ENCODE data around the gene KRT1. TPM values are rescaled to one million over a fixed set of nuclear protein-coding genes. Genes with fewer than 3 reads are reported as not detected.

KRT1 gene
- total RNA-seq, 1 donor from 2014 or later: not detected

DNA sequence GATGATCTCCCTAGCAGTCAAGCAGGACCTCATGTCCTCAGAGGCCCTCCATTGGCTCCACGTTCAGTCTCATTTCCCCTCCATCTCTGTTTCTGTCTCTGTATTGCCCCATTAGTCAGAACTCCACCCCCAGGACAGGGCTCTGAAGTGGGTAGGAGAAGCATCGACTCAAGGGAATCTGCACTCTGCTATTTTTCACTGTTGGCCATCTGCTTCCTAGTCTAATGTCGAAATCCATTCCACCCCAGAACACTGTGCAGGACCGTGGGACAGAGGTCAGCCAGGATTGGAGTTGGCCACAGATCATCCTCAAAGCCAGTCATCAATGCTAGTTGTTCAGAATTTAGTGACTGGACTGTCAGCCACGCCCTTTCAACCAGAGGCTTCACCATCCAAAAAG, 13.1 kb upstream of the KRT1 start:
- no peaks in the 10 kb centered on the region for H3K9me3 Mint-ChIP-seq
- TF ChIP-seq, protein P1, sequence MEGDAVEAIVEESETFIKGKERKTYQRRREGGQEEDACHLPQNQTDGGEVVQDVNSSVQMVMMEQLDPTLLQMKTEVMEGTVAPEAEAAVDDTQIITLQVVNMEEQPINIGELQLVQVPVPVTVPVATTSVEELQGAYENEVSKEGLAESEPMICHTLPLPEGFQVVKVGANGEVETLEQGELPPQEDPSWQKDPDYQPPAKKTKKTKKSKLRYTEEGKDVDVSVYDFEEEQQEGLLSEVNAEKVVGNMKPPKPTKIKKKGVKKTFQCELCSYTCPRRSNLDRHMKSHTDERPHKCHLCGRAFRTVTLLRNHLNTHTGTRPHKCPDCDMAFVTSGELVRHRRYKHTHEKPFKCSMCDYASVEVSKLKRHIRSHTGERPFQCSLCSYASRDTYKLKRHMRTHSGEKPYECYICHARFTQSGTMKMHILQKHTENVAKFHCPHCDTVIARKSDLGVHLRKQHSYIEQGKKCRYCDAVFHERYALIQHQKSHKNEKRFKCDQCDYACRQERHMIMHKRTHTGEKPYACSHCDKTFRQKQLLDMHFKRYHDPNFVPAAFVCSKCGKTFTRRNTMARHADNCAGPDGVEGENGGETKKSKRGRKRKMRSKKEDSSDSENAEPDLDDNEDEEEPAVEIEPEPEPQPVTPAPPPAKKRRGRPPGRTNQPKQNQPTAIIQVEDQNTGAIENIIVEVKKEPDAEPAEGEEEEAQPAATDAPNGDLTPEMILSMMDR (conservative IDR thresholded peaks at IDR 0.05): no peak
- peaks cover 69% of the 10 kb centered on the region for H3K27me3 Mint-ChIP-seq (ENCODE audit: low read depth)
- H3K27ac Mint-ChIP-seq (ENCODE audit: unreplicated experiment): no peak overlapping the region
- peaks cover 13% of the 10 kb centered on the region for H3K4me1 Mint-ChIP-seq
- no peak overlapping the region for H3K4me3 Mint-ChIP-seq
- H3K36me3 Mint-ChIP-seq (ENCODE audit: low read depth): no peaks in the 10 kb centered on the region
- DNase-seq (ENCODE audit: low read depth, low spot score): no peak

DNA sequence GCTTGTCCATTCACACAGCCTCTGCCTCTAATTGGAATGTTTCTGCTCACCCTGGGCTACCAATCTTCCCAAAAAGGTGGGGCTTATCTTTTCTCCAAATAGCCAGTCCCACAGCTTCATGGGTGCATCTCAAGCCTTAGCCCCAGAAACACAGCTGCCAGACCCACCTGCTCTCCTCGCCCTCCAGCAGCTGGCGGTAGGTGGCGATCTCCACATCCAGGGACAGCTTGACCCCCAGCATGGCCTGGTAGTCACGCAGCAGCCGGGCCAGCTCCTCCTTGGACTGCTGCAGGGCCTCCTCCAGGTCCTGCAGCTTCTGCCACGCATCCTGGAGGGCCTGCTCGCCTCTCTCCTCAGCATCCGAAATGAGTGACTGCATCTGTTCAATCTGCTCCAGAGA, 12.0 kb upstream of the KRT1 start:
- Mint-ChIP-seq H3K27me3 (ENCODE audit: low read depth) (peaks cover 73% of the 10 kb centered on the region), H3K4me3 (no peak overlapping the region), H3K4me1 (peaks cover 13% of the 10 kb centered on the region), H3K36me3 (ENCODE audit: low read depth) (no peaks in the 10 kb centered on the region), H3K27ac (ENCODE audit: unreplicated experiment) (no peak overlapping the region), H3K9me3 (no peaks in the 10 kb centered on the region)
- no peak for DNase-seq (ENCODE audit: low read depth, low spot score)
- TF ChIP-seq, protein P1 (conservative IDR thresholded peaks at IDR 0.05): no peak

DNA sequence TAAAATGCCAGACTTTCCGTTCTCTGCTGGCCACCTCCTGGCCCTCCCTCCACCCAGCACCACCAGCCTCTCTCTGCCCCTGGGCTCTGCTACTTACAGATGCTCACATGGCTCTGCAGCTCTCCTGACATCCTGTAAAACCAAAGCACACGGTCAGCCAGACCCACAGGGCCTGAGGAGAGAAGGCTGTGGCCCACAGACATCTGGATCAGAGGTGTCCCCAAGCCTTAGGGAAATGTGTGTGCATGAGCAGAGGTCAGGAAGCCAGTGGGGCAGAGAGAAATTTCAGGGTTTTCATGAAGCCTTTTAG, 11.6 kb upstream of the KRT1 start:
- peaks cover 13% of the 10 kb centered on the region for H3K4me1 Mint-ChIP-seq
- H3K27me3 Mint-ChIP-seq (ENCODE audit: low read depth): peaks cover 77% of the 10 kb centered on the region
- H3K27ac Mint-ChIP-seq (ENCODE audit: unreplicated experiment): no peak overlapping the region
- no peak for DNase-seq (ENCODE audit: low read depth, low spot score)
- no peak overlapping the region for H3K4me3 Mint-ChIP-seq
- H3K36me3 Mint-ChIP-seq (ENCODE audit: low read depth): no peaks in the 10 kb centered on the region
- TF ChIP-seq, protein P1 (conservative IDR thresholded peaks at IDR 0.05): no peak
- H3K9me3 Mint-ChIP-seq: no peaks in the 10 kb centered on the region

DNA sequence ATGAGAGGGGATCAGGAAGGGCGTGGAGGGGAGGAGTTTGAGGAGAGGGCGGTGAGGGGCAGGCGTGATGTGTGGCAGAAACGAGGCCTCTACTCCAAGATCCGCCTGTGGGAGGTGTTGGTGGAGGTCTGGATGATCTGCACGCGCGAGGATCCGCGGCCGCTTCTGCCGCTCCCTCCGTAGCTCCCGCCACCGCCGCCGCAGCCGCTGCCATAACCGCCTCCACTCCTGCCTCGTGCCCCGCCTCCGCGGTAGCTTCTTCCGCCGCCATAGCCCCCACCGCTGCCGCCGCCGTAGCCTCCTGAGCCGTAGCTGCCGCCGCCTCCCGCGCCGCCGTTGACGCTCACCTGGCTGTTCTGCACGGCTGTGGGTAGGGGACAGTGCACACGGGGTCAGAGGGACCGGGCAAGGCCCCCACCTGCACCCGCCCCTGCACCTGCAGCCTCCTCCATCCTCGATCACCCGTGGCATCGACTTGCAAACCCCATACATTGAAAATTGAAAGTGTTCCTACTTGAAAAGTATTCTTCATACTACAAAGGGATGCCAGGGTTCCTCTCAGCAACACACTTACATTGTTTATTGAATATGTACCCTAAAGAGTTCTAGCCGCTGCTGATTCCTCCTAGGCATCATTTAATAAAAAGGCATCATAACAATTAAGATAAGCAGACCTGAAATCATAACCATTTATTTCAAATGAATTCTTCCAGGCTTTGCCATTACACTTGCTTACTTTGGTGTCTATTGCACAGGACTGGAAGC, 11.1 kb upstream of the KRT1 start:
- peaks cover 82% of the 10 kb centered on the region for H3K27me3 Mint-ChIP-seq (ENCODE audit: low read depth)
- H3K9me3 Mint-ChIP-seq: no peaks in the 10 kb centered on the region
- TF ChIP-seq, protein P1 (conservative IDR thresholded peaks at IDR 0.05): no peak
- H3K4me1 Mint-ChIP-seq: peaks cover 13% of the 10 kb centered on the region
- no peaks in the 10 kb centered on the region for H3K36me3 Mint-ChIP-seq (ENCODE audit: low read depth)
- DNase-seq (ENCODE audit: low read depth, low spot score): peak; percentile 10
- no peak overlapping the region for H3K27ac Mint-ChIP-seq (ENCODE audit: unreplicated experiment)
- peak overlapping the region; percentile 78 for H3K4me3 Mint-ChIP-seq

DNA sequence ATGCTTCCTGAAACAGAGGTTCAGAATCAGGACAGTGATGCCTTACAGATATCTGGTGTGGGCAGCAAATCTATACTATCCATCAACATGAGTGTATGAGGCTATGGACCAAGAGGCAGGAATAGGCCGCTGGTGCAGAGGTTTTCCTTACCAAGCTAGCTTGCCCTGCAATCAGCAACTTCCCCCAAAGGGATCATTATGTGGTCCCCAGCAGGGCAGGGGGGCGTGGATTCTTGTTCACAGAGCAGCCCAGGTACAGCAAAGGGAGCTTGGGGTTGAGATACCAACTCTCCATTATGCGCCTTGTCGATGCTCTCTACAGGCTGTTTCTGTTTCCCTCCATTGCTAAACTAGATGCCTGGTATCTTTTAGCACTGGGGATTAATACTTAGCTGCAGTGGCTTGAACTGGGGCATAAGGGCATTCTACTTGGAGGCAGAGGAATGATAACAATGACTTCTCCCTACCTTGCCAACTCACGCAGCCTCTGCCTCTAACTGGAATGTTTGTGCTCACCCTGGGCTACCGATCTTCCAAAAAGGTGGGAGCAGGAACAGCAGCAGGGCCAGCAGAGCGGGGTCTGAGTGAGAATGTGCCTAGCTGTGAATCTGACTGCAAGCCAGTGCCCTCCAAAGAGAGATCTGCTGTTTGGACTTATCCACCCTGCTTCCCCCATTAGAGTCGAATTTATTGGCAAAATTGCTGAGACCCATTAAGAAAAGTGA, 10.3 kb upstream of the KRT1 start:
- Mint-ChIP-seq H3K4me1 (peaks cover 13% of the 10 kb centered on the region), H3K27ac (ENCODE audit: unreplicated experiment) (no peak overlapping the region), H3K4me3 (peak overlapping the region; percentile 78), H3K27me3 (ENCODE audit: low read depth) (peaks cover 82% of the 10 kb centered on the region), H3K9me3 (no peaks in the 10 kb centered on the region), H3K36me3 (ENCODE audit: low read depth) (no peaks in the 10 kb centered on the region)
- DNase-seq (ENCODE audit: low read depth, low spot score): no peak
- TF ChIP-seq, protein P1 (conservative IDR thresholded peaks at IDR 0.05): no peak
